Ishikawa (cell line): Measurements from ENCODE around the gene RNF146.

ENCODE experiments used
- CEBPB ChIP-seq: IDR thresholded peaks from 2 replicates; pipeline ENCODE4 v1.6.1; 2012
- CREB1 ChIP-seq: IDR thresholded peaks from 2 replicates; pipeline ENCODE4 v1.6.1; 2012; ENCODE audit warnings: low read depth
- EGR1 ChIP-seq: IDR thresholded peaks from 2 replicates; pipeline ENCODE4 v1.6.1; 2012
- EP300 ChIP-seq: IDR thresholded peaks from 2 replicates; pipeline ENCODE4 v1.6.1; 2012; ENCODE audit warnings: borderline replicate concordance
- FOXM1 ChIP-seq: IDR thresholded peaks from 2 replicates; pipeline ENCODE4 v1.6.1; 2012; ENCODE audit warnings: low read depth, borderline replicate concordance
- MAX ChIP-seq: IDR thresholded peaks from 2 replicates; pipeline ENCODE4 v1.6.1; 2012
- NFIC ChIP-seq: IDR thresholded peaks from 2 replicates; pipeline ENCODE4 v1.6.1; 2012
- RAD21 ChIP-seq: IDR thresholded peaks from 2 replicates; pipeline ENCODE4 v1.6.1; 2012; ENCODE audit warnings: low read depth
- REST ChIP-seq: IDR thresholded peaks from 2 replicates; pipeline ENCODE4 v1.6.1; 2012; ENCODE audit warnings: low read depth, mild to moderate bottlenecking
- TAF1 ChIP-seq: IDR thresholded peaks from 2 replicates; pipeline ENCODE4 v1.6.1; 2012; ENCODE audit warnings: low read depth, mild to moderate bottlenecking
- TCF12 ChIP-seq: IDR thresholded peaks from 2 replicates; pipeline ENCODE4 v1.6.1; 2012; ENCODE audit warnings: low read depth
- TEAD4 ChIP-seq: IDR thresholded peaks from 2 replicates; pipeline ENCODE4 v1.6.1; 2012
- USF1 ChIP-seq: IDR thresholded peaks from 2 replicates; pipeline ENCODE4 v1.6.1; 2012
- YY1 ChIP-seq: IDR thresholded peaks from 2 replicates; pipeline ENCODE4 v1.6.1; 2012; ENCODE audit warnings: low read depth
- ZBTB7A ChIP-seq: IDR thresholded peaks from 2 replicates; pipeline ENCODE4 v1.6.1; 2012; ENCODE audit warnings: low read depth

The RNF146 gene

GRCh38 chr6:127263481-127263880, 3.2 kb upstream of the RNF146 start:
- TF ChIP-seq TCF12 (no peak), EP300 (no peak), CREB1 (no peak), NFIC (no peak), TAF1 (no peak), TEAD4 (no peak), USF1 (no peak), CEBPB (no peak), RAD21 (no peak)

- TF ChIP-seq YY1 (peak; percentile 92), EP300 (0 out of 2 replicates have a peak, but pooled peaks have one; percentile 25), ZBTB7A (0 out of 2 replicates have a peak, but pooled peaks have one; percentile 31), MAX (peak; percentile 64), USF1 (no peak), CREB1 (no peak), CEBPB (no peak), TAF1 (peak; percentile 83)
These were observed 405 bp downstream of the RNF146 start for GRCh38 chr6:127266892-127267645.

- no peak for TF ChIP-seq FOXM1
- TF ChIP-seq CREB1 = no peak
- no peak for TF ChIP-seq CEBPB
- TF ChIP-seq TCF12 = no peak
- no peak for TF ChIP-seq TEAD4
- no peak for TF ChIP-seq REST
- TF ChIP-seq EGR1 = no peak
- TF ChIP-seq ZBTB7A = no peak
- TF ChIP-seq MAX = no peak
- no peak for TF ChIP-seq YY1
- no peak for TF ChIP-seq EP300
- TF ChIP-seq TAF1 = no peak
- no peak for TF ChIP-seq NFIC
These were observed 1.3 kb downstream of the RNF146 start for GRCh38 chr6:127267646-127268625.

- TF ChIP-seq CREB1 = no peak
- TF ChIP-seq TAF1 = no peak
- no peak for TF ChIP-seq EP300
These were observed 5.9 kb downstream of the RNF146 start for GRCh38 chr6:127272576-127272975.

GRCh38 chr6:127273499-127273898, 6.8 kb downstream of the RNF146 start:
- TF ChIP-seq YY1 = no peak
- no peak for TF ChIP-seq CEBPB
- no peak for TF ChIP-seq CREB1
- TF ChIP-seq EP300 = no peak
- TF ChIP-seq TEAD4 = no peak
- no peak for TF ChIP-seq TCF12
- TF ChIP-seq RAD21 = no peak
- no peak for TF ChIP-seq NFIC
- TF ChIP-seq EGR1 = no peak
- no peak for TF ChIP-seq USF1
- no peak for TF ChIP-seq FOXM1
- no peak for TF ChIP-seq REST
- no peak for TF ChIP-seq TAF1
- no peak for TF ChIP-seq ZBTB7A
- TF ChIP-seq MAX = no peak
